K562 (cell line): ENCODE data around the gene CAPN13. TPM values are rescaled to one million over a fixed set of nuclear protein-coding genes. Genes with fewer than 3 reads are reported as not detected.
A peak's percentile ranks its signal among the peaks of the same experiment; 100 is the strongest.

ENCODE experiments used
- ATAC-seq: fragments of 200-7000 bp; cut with Tn5 transposase; 3 replicates; pipeline ENCODE4 v1.9.1; 2020; ENCODE audit warnings: moderate library complexity
- BruUV-seq: library from RNA; stranded (reverse); fragments of 400-500 nt; replicated peaks from 2 replicates; lab custom pipeline; 2021; lab: Mats Ljungman, UMichigan
- CTCF ChIA-PET: fragments of 300-600 bp; formaldehyde crosslinking; extraction: SDS; loops from one replicate; lab custom pipeline; 2021; ENCODE audit warnings: low intra/inter-chr PET ratio; lab: Yijun Ruan, JAX
- POLR2A ChIA-PET: fragments of 300-600, 350-650 bp; sonication (Branson Sonifier 250); formaldehyde crosslinking; extraction: SDS; loops from one replicate; lab custom pipeline; 2021; ENCODE audit warnings: antibody characterized with exemption, inconsistent platforms; lab: Yijun Ruan, JAX
- DNase-seq, 4 experiments: peaks; one replicate each; pipeline versions ENCODE4 v3.0.0 to v3.0.0-alpha.2; 2011 to 2018; ENCODE audit warnings: low spot score in 3 of 4, mixed read lengths in 3 of 4; ENCODE audit errors: extremely low read depth in 1 of 4
- FAIRE-seq: peaks from 2 replicates; lab custom pipeline; 2011; peaks lifted over from hg19 to GRCh38; lab: Jason Lieb, UNC
- H2AFZ ChIP-seq: 2 replicates; pipeline ENCODE4 v1.6.0; 2011; ENCODE audit warnings: low read depth, low read length, control low read depth, inconsistent platforms
- H3K27ac ChIP-seq: fragments of 200-600 bp; 3 replicates; pipeline ENCODE4 v1.8.0; 2011; ENCODE audit warnings: low read depth, mild to moderate bottlenecking, control low read depth, inconsistent platforms, low read length, moderate library complexity, mixed read lengths; ENCODE audit errors: extremely low read depth
- H3K27me3 ChIP-seq, 2 experiments: fragments of 300-600 bp in 1 of 2; 2 replicates in 1 of 2; 3 replicates in 1 of 2; pipeline versions ENCODE4 v1.6.0 to v1.8.0; 2011; ENCODE audit warnings: inconsistent platforms in 2 of 2, low read length in 2 of 2, mild to moderate bottlenecking in 1 of 2, mixed read lengths in 1 of 2, moderate library complexity in 1 of 2; ENCODE audit not compliant: control insufficient read depth in 2 of 2, insufficient read depth in 2 of 2
- H3K36me3 ChIP-seq: fragments of 300-600 bp; 3 replicates; pipeline ENCODE4 v1.8.0; 2011; ENCODE audit warnings: mild to moderate bottlenecking, low read length, inconsistent platforms; ENCODE audit not compliant: control insufficient read depth, insufficient read depth
- H3K4me1 ChIP-seq, 2 experiments: fragments of 200-600 bp in 1 of 2; replicated peaks in 1 of 2; 2 replicates in 1 of 2; 3 replicates in 1 of 2; pipeline versions ENCODE4 v1.5.1 to v1.8.0; 2011; ENCODE audit warnings: inconsistent platforms in 2 of 2, low read length in 2 of 2, mild to moderate bottlenecking in 1 of 2, mixed read lengths in 1 of 2, moderate library complexity in 1 of 2; ENCODE audit not compliant: control insufficient read depth in 2 of 2, insufficient read depth in 2 of 2
- H3K4me2 ChIP-seq: 2 replicates; pipeline ENCODE4 v1.6.1; 2011; ENCODE audit warnings: low read length, control low read depth, inconsistent platforms, mixed read lengths; ENCODE audit not compliant: insufficient read depth
- H3K4me3 ChIP-seq: fragments of 200-600 bp; sonication (generic), shearing (Covaris generic); 2 replicates; pipeline ENCODE4 v1.5.1; 2016; ENCODE audit warnings: control low read depth, inconsistent platforms
- H3K79me2 ChIP-seq: fragments of 200-600 bp; 3 replicates; pipeline ENCODE4 v1.8.0; 2011; ENCODE audit warnings: low read length, inconsistent platforms; ENCODE audit not compliant: control insufficient read depth, insufficient read depth
- H3K9ac ChIP-seq, 2 experiments: 2 replicates each; pipeline versions ENCODE4 v1.6.0 to v1.6.1; 2011; ENCODE audit warnings: low read depth in 2 of 2, low read length in 2 of 2, control low read depth in 1 of 2, inconsistent platforms in 1 of 2, mild to moderate bottlenecking in 1 of 2, mixed read lengths in 1 of 2; ENCODE audit not compliant: insufficient read depth in 1 of 2
- H3K9me1 ChIP-seq: one replicate; pipeline ENCODE4 v1.6.0; 2011; ENCODE audit warnings: inconsistent platforms, mild to moderate bottlenecking, low read length, moderate library complexity; ENCODE audit not compliant: control insufficient read depth, insufficient read depth
- H3K9me3 ChIP-seq: replicated peaks from 2 replicates; pipeline ENCODE4 v1.5.1; 2011; ENCODE audit warnings: low read depth, low read length, inconsistent platforms; ENCODE audit not compliant: control insufficient read depth, insufficient read depth
- H4K20me1 ChIP-seq: replicated peaks from 2 replicates; pipeline ENCODE4 v1.6.1; 2011; ENCODE audit warnings: low read length, inconsistent platforms, mixed read lengths; ENCODE audit not compliant: control insufficient read depth, insufficient read depth
- BMI1 ChIP-seq: fragments of 150-350 bp; IDR thresholded peaks from 2 replicates; pipeline ENCODE4 v1.6.1; 2014; ENCODE audit warnings: low read length
- CBFA2T3 ChIP-seq: fragments of 450-650 bp; IDR thresholded peaks from 2 replicates; pipeline ENCODE4 v1.6.1; 2017
- CREBBP ChIP-seq: IDR thresholded peaks from one replicate; pipeline ENCODE4 v1.6.1; 2012; ENCODE audit warnings: low read depth, mild to moderate bottlenecking, control low read depth, inconsistent platforms, low read length
- EP400 ChIP-seq: fragments of 450-650 bp; IDR thresholded peaks from 2 replicates; pipeline ENCODE4 v1.6.1; 2017; ENCODE audit warnings: antibody characterized with exemption, mild to moderate bottlenecking, moderate library complexity
- MAFK ChIP-seq: IDR thresholded peaks from 2 replicates; pipeline ENCODE4 v1.6.1; 2011; ENCODE audit warnings: low read length, improper control_type of control experiment
- MED1 ChIP-seq: sonication (generic); formaldehyde crosslinking; IDR thresholded peaks from 2 replicates; pipeline ENCODE4 v1.8.1; 2023; ENCODE audit warnings: missing genetic modification reagents, borderline replicate concordance
- MEF2A ChIP-seq: IDR thresholded peaks from 2 replicates; pipeline ENCODE4 v1.6.1; 2011; ENCODE audit warnings: low read depth, mild to moderate bottlenecking, low read length, moderate library complexity; ENCODE audit not compliant: control insufficient read depth
- MIER1 ChIP-seq: fragments of 450-650 bp; IDR thresholded peaks from 2 replicates; pipeline ENCODE4 v1.6.1; 2016; ENCODE audit warnings: antibody characterized with exemption, mild to moderate bottlenecking, low read depth
- MYC ChIP-seq, 2 experiments: fragments of 250-450 bp in 1 of 2; sonication (Bioruptor Pico) in 1 of 2; IDR thresholded peaks; 2 replicates each; pipeline versions ENCODE4 v1.5.1 to v1.6.1; 2012 to 2021; ENCODE audit warnings: low read depth in 2 of 2, borderline replicate concordance in 1 of 2, improper control_type of control experiment in 1 of 2, low read length in 1 of 2, mild to moderate bottlenecking in 1 of 2, moderate library complexity in 1 of 2
- RFX7 ChIP-seq: fragments of 250-450 bp; sonication (Bioruptor Pico); IDR thresholded peaks from 2 replicates; pipeline ENCODE4 v1.5.1; 2021; ENCODE audit warnings: mild to moderate bottlenecking
- SIX5 ChIP-seq, 2 experiments: IDR thresholded peaks; 2 replicates each; pipeline ENCODE4 v1.6.1; 2011; ENCODE audit warnings: low read length in 2 of 2, borderline replicate concordance in 1 of 2, low read depth in 1 of 2, mild to moderate bottlenecking in 1 of 2, moderate library complexity in 1 of 2; ENCODE audit not compliant: insufficient read depth in 1 of 2
- TARDBP ChIP-seq: fragments of 450-650 bp; IDR thresholded peaks from 2 replicates; pipeline ENCODE4 v1.6.1; 2016
- TEAD1 ChIP-seq, 2 experiments: fragments of 450-650 bp in 1 of 2; sonication (generic) in 1 of 2; formaldehyde crosslinking; IDR thresholded peaks; 2 replicates each; pipeline versions ENCODE4 v1.4.0 to v1.8.0; 2020 to 2022; ENCODE audit warnings: mild to moderate bottlenecking in 2 of 2, missing genetic modification reagents in 1 of 2
- ZBTB17 ChIP-seq: fragments of 450-650 bp; formaldehyde crosslinking; IDR thresholded peaks from 2 replicates; pipeline ENCODE4 v1.4.0; 2020; ENCODE audit warnings: mild to moderate bottlenecking
- ZNF12 ChIP-seq: sonication (generic); formaldehyde crosslinking; IDR thresholded peaks from 2 replicates; pipeline ENCODE4 v1.4.0; 2020; ENCODE audit warnings: mild to moderate bottlenecking, missing genetic modification reagents
- WGBS: fragments of 100-300 bp; shearing (Covaris generic); methylation state at CpG from one replicate; pipeline ENCODE4 v1.1.6; 2016; ENCODE audit warnings: low coverage, mixed read lengths; ENCODE audit not compliant: insufficient coverage; ENCODE audit errors: missing lambda C conversion rate; 5-methylcytosine and 5-hydroxymethylcytosine counted together
- in situ Hi-C: fragments of 300-500 bp; cut with MboI; formaldehyde crosslinking; loops from 4 replicates; pipeline ENCODE4 v1.15.0; 2018; ENCODE audit warnings: inconsistent platforms, mixed read lengths
- intact Hi-C: fragments of 100-400 bp; cut with micrococcal nuclease; formaldehyde crosslinking; loops from 2 replicates; pipeline ENCODE4 v1.14.2; 2022
- polyA plus RNA-seq, 8 experiments: library from polyadenylated mRNA; depleted of rRNA in 4 of 8; stranded (reverse) in 5 of 8; unstranded in 3 of 8; fragments of >200 nt; fragmentation: Nextera tagmentation in 2 of 8; fragmentation: Illumina TruSeq in 1 of 8; extraction: Ambion mirVana in 2 of 8; extraction: Trizol in 1 of 8; gene quantifications; 2 replicates each; pipeline versions ENCODE4 v1.2.1 to v1.2.3, GENCODE V29; 2011 to 2014; ENCODE audit warnings: inconsistent platforms in 1 of 8, missing spikeins in 1 of 8
- total RNA-seq, 7 experiments: library from RNA; depleted of rRNA in 6 of 7; stranded (reverse); fragments of >200 nt in 6 of 7; fragmentation: Illumina TruSeq in 2 of 7; extraction: Trizol in 2 of 7; gene quantifications; 2 replicates each; pipeline versions ENCODE4 v1.2.1 to v1.2.3, GENCODE V29; 2011 to 2021; ENCODE audit warnings: low replicate concordance in 1 of 7
- TF ChIP-seq, protein P1 (sequence below): fragments of 250-450 bp; sonication (Bioruptor Pico); IDR thresholded peaks from 2 replicates; pipeline ENCODE4 v1.5.0; 2022; ENCODE audit warnings: mild to moderate bottlenecking
- TF ChIP-seq, protein P2 (sequence below): sonication (generic); formaldehyde crosslinking; IDR thresholded peaks from 2 replicates; pipeline ENCODE4 v1.8.1; 2022; ENCODE audit warnings: missing genetic modification reagents
- TF ChIP-seq, protein P3 (sequence below): IDR thresholded peaks from 3 replicates; pipeline ENCODE4 v1.6.1; 2011; ENCODE audit warnings: borderline replicate concordance, mild to moderate bottlenecking, moderate library complexity; ENCODE audit not compliant: insufficient read length; ENCODE audit errors: extremely low read depth

CAPN13 gene
- total and polyA plus RNA-seq, 9 of the 15 experiments (the other 6 are each of a cell fraction or from before 2014, with no cell fraction given), result not detected

DNA sequence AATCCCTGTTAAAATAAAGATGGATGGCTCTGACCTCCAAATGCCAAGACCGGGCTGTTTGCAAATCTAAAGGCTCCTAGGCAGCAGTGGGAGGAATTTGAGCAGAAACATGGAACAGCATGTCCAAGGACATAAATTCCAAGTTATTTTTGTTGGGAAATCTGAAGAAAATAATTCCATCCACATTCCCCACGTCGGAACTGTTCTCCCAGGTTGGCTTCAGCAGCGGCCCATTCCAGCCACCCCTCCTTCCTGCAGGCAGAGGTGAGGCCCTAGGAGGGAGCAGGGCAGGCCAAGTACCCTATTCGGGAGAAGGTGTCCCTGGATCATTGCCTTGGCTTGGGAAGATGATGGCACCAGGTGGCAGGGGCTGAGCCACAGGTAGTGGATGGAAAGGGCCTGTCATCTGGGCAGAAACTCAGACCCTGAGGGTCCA lies 117.1 kb downstream of the CAPN13 start:
- Histone ChIP-seq H3K27me3 (peaks cover 3 to 71% of the 10 kb centered on the region in 2 experiments; a peak in 2 of 5 replicates), H3K9me3 (no peaks in the 10 kb centered on the region), H3K79me2 (no peaks in the 10 kb centered on the region), H2AFZ (no peak overlapping the region), H3K36me3 (no peaks in the 10 kb centered on the region), H3K9ac (peak overlapping the region in 1 of 2 experiments; percentile 40; a peak in 2 of 4 replicates), H3K4me3 (no peak overlapping the region), H3K9me1 (no peaks in the 10 kb centered on the region), H3K27ac (no peak overlapping the region), H3K4me2 (no peak overlapping the region), H3K4me1 (no peaks in the 10 kb centered on the region), H4K20me1 (no peaks in the 10 kb centered on the region)
- WGBS, result 0% methylated on average over 5 of the region's 5 CpGs
- no TSS peak for BruUV-seq
- CTCF ChIA-PET, result no interaction called here
- no peak for DNase-seq
- POLR2A ChIA-PET, result no interaction called here
- no peak for ATAC-seq
- FAIRE-seq, result no peak
- in situ Hi-C loops (no loop called here), intact Hi-C loops (no loop called here)
- TF ChIP-seq MYC (IDR thresholded peaks at IDR 0.05; ENCODE audit: low read depth, low read length) (no peak), MYC (CRISPR knock-in tag; IDR thresholded peaks at IDR 0.05; ENCODE audit: borderline replicate concordance, low read depth) (no peak), CBFA2T3 (no peak), TARDBP (no peak), CREBBP (no peak), EP400 (no peak), SIX5 (IDR thresholded peaks at IDR 0.05; ENCODE audit: borderline replicate concordance in 1 of 2, insufficient read depth in 1 of 2, low read depth in 1 of 2, low read length in 2 of 2) (no peak), RFX7 (no peak), MEF2A (no peak), MIER1 (no peak), MAFK (no peak), TEAD1 (CRISPR knock-in tag; IDR thresholded peaks at IDR 0.05) (no peak), MED1 (CRISPR knock-in tag) (no peak), ZNF12 (no peak), ZBTB17 (CRISPR knock-in tag) (no peak), BMI1 (no peak)
- TF ChIP-seq, protein P1, sequence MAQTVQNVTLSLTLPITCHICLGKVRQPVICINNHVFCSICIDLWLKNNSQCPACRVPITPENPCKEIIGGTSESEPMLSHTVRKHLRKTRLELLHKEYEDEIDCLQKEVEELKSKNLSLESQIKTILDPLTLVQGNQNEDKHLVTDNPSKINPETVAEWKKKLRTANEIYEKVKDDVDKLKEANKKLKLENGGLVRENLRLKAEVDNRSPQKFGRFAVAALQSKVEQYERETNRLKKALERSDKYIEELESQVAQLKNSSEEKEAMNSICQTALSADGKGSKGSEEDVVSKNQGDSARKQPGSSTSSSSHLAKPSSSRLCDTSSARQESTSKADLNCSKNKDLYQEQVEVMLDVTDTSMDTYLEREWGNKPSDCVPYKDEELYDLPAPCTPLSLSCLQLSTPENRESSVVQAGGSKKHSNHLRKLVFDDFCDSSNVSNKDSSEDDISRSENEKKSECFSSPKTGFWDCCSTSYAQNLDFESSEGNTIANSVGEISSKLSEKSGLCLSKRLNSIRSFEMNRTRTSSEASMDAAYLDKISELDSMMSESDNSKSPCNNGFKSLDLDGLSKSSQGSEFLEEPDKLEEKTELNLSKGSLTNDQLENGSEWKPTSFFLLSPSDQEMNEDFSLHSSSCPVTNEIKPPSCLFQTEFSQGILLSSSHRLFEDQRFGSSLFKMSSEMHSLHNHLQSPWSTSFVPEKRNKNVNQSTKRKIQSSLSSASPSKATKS (CRISPR knock-in tag), result no peak
- TF ChIP-seq, protein P2, sequence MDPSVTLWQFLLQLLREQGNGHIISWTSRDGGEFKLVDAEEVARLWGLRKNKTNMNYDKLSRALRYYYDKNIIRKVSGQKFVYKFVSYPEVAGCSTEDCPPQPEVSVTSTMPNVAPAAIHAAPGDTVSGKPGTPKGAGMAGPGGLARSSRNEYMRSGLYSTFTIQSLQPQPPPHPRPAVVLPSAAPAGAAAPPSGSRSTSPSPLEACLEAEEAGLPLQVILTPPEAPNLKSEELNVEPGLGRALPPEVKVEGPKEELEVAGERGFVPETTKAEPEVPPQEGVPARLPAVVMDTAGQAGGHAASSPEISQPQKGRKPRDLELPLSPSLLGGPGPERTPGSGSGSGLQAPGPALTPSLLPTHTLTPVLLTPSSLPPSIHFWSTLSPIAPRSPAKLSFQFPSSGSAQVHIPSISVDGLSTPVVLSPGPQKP (CRISPR knock-in tag), result no peak
- TF ChIP-seq, protein P3, sequence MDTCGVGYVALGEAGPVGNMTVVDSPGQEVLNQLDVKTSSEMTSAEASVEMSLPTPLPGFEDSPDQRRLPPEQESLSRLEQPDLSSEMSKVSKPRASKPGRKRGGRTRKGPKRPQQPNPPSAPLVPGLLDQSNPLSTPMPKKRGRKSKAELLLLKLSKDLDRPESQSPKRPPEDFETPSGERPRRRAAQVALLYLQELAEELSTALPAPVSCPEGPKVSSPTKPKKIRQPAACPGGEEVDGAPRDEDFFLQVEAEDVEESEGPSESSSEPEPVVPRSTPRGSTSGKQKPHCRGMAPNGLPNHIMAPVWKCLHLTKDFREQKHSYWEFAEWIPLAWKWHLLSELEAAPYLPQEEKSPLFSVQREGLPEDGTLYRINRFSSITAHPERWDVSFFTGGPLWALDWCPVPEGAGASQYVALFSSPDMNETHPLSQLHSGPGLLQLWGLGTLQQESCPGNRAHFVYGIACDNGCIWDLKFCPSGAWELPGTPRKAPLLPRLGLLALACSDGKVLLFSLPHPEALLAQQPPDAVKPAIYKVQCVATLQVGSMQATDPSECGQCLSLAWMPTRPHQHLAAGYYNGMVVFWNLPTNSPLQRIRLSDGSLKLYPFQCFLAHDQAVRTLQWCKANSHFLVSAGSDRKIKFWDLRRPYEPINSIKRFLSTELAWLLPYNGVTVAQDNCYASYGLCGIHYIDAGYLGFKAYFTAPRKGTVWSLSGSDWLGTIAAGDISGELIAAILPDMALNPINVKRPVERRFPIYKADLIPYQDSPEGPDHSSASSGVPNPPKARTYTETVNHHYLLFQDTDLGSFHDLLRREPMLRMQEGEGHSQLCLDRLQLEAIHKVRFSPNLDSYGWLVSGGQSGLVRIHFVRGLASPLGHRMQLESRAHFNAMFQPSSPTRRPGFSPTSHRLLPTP, result no peak
